H1 (cell line): ENCODE data around the gene TTC39A. TPM values are rescaled to one million over a fixed set of nuclear protein-coding genes. Genes with fewer than 3 reads are reported as not detected.

Source experiments
- CTCF ChIA-PET: fragments of 300-600 bp; sonication (Branson Sonifier 250); formaldehyde crosslinking; loops from one replicate; lab custom pipeline; 2021; ENCODE audit not compliant: partially characterized antibody; lab: Charles Lee
- POLR2A ChIA-PET: fragments of 300-600 bp; sonication (Branson Sonifier 250); formaldehyde crosslinking; loops from one replicate; lab custom pipeline; 2021; ENCODE audit warnings: inconsistent platforms; ENCODE audit not compliant: partially characterized antibody; lab: Charles Lee
- DNase-seq, 2 experiments: peaks; one replicate each; pipeline versions ENCODE4 v3.0.0 to v3.0.0-alpha.2; 2010 to 2022; ENCODE audit warnings: low spot score in 2 of 2, low read depth in 1 of 2, mixed read lengths in 1 of 2
- FAIRE-seq: peaks from 2 replicates; lab custom pipeline; 2011; peaks lifted over from hg19 to GRCh38; lab: Jason Lieb, UNC
- H2AFZ ChIP-seq: 2 replicates; pipeline ENCODE4 v1.8.1; 2012; ENCODE audit warnings: low read length, inconsistent platforms
- H2AK5ac ChIP-seq: 2 replicates; pipeline ENCODE4 v1.6.1; 2013; ENCODE audit warnings: low read depth, low read length
- H2BK120ac ChIP-seq: replicated peaks from 2 replicates; pipeline ENCODE3; 2013; ENCODE audit warnings: low read depth, low read length, inconsistent platforms
- H2BK12ac ChIP-seq: 2 replicates; pipeline ENCODE4 v1.6.1; 2013; ENCODE audit warnings: low read depth, low read length
- H2BK15ac ChIP-seq: 2 replicates; pipeline ENCODE4 v1.6.1; 2013; ENCODE audit warnings: low read length
- H2BK20ac ChIP-seq: 2 replicates; pipeline ENCODE4 v1.6.1; 2013; ENCODE audit warnings: low read length
- H2BK5ac ChIP-seq: 2 replicates; pipeline ENCODE4 v1.6.1; 2013; ENCODE audit warnings: low read depth, low read length
- H3K14ac ChIP-seq: 2 replicates; pipeline ENCODE4 v1.6.1; 2013; ENCODE audit warnings: inconsistent platforms; ENCODE audit not compliant: insufficient read length
- H3K18ac ChIP-seq: 2 replicates; pipeline ENCODE4 v1.6.1; 2013; ENCODE audit warnings: low read length; ENCODE audit errors: extremely low read depth
- H3K23ac ChIP-seq: 2 replicates; pipeline ENCODE4 v1.6.1; 2013; ENCODE audit warnings: inconsistent platforms; ENCODE audit not compliant: insufficient read length
- H3K23me2 ChIP-seq: 2 replicates; pipeline ENCODE4 v1.6.1; 2013; ENCODE audit warnings: low read depth, low read length
- H3K27ac ChIP-seq: 2 replicates; pipeline ENCODE4 v1.6.1; 2011; ENCODE audit warnings: low read depth, low read length, inconsistent platforms
- H3K27me3 ChIP-seq, 4 experiments: replicated peaks in 1 of 4; 1 replicate in 1 of 4; 2 replicates in 3 of 4; pipeline versions ENCODE4 v1.6.1 to v1.8.1; 2011 to 2013; ENCODE audit warnings: low read length in 3 of 4, mild to moderate bottlenecking in 3 of 4, inconsistent platforms in 2 of 4, mixed read lengths in 2 of 4, moderate library complexity in 1 of 4; ENCODE audit not compliant: control insufficient read depth in 3 of 4, insufficient read depth in 3 of 4; ENCODE audit errors: extremely low read depth in 1 of 4
- H3K36me3 ChIP-seq, 4 experiments: 2 replicates each; pipeline versions ENCODE4 v1.6.1 to v1.8.1; 2011 to 2013; ENCODE audit warnings: mild to moderate bottlenecking in 4 of 4, low read length in 3 of 4, moderate library complexity in 2 of 4, control low read depth in 1 of 4, inconsistent platforms in 1 of 4; ENCODE audit not compliant: insufficient read depth in 4 of 4, control insufficient read depth in 2 of 4
- H3K4ac ChIP-seq: replicated peaks from 2 replicates; pipeline ENCODE3; 2013; ENCODE audit warnings: low read length, low read depth, mixed read lengths, inconsistent platforms; ENCODE audit not compliant: insufficient read length
- H3K4me1 ChIP-seq, 4 experiments: replicated peaks in 1 of 4; 1 replicate in 1 of 4; 2 replicates in 3 of 4; pipeline versions ENCODE4 v1.6.1 to v1.8.1; 2011 to 2013; ENCODE audit warnings: low read length in 3 of 4, inconsistent platforms in 2 of 4, mixed read lengths in 1 of 4; ENCODE audit not compliant: insufficient read depth in 4 of 4, control insufficient read depth in 3 of 4
- H3K4me2 ChIP-seq, 2 experiments: 2 replicates each; pipeline versions ENCODE4 v1.6.1 to v1.8.1; 2011 to 2013; ENCODE audit warnings: low read depth in 2 of 2, low read length in 2 of 2, control low read depth in 1 of 2, inconsistent platforms in 1 of 2, mild to moderate bottlenecking in 1 of 2; ENCODE audit not compliant: insufficient read depth in 1 of 2
- H3K4me3 ChIP-seq, 4 experiments: fragments of 200-600, 300-600 bp in 1 of 4; sonication (generic), shearing (Covaris generic), sonication (Bioruptor Twin) in 1 of 4; 2 replicates each; pipeline versions ENCODE4 v1.5.1 to v1.8.1; 2011 to 2016; ENCODE audit warnings: low read length in 4 of 4, low read depth in 3 of 4, control low read depth in 2 of 4, inconsistent platforms in 2 of 4, mild to moderate bottlenecking in 2 of 4, mixed read lengths in 1 of 4, moderate library complexity in 1 of 4; ENCODE audit not compliant: insufficient read depth in 2 of 4; ENCODE audit errors: extremely low read depth in 1 of 4
- H3K56ac ChIP-seq: replicated peaks from 2 replicates; pipeline ENCODE3; 2013; ENCODE audit warnings: low read depth, mild to moderate bottlenecking, mixed read lengths, low read length, inconsistent platforms; ENCODE audit not compliant: insufficient read length
- H3K79me1 ChIP-seq: 2 replicates; pipeline ENCODE4 v1.6.1; 2013; ENCODE audit warnings: low read depth, low read length, control low read depth
- H3K79me2 ChIP-seq, 2 experiments: 2 replicates each; pipeline versions ENCODE4 v1.6.1 to v1.8.1; 2012 to 2013; ENCODE audit warnings: low read length in 2 of 2, mild to moderate bottlenecking in 2 of 2, inconsistent platforms in 1 of 2; ENCODE audit not compliant: insufficient read depth in 2 of 2, control insufficient read depth in 1 of 2
- H3K9ac ChIP-seq, 4 experiments: replicated peaks in 1 of 4; 1 replicate in 1 of 4; 2 replicates in 3 of 4; pipeline versions ENCODE4 v1.6.1 to v1.8.1; 2011 to 2013; ENCODE audit warnings: low read depth in 3 of 4, low read length in 3 of 4, control low read depth in 2 of 4, mild to moderate bottlenecking in 2 of 4, moderate library complexity in 2 of 4, inconsistent platforms in 1 of 4; ENCODE audit errors: extremely low read depth in 1 of 4
- H3K9me3 ChIP-seq, 2 experiments: 2 replicates each; pipeline versions ENCODE4 v1.6.1 to v1.8.1; 2012 to 2013; ENCODE audit warnings: mild to moderate bottlenecking in 2 of 2, moderate library complexity in 2 of 2, control low read depth in 1 of 2, inconsistent platforms in 1 of 2, low read depth in 1 of 2, low read length in 1 of 2, mixed read lengths in 1 of 2; ENCODE audit not compliant: insufficient read depth in 2 of 2
- H4K20me1 ChIP-seq, 2 experiments: replicated peaks in 1 of 2; 2 replicates each; pipeline versions ENCODE3 to v1.8.1; 2011 to 2013; ENCODE audit warnings: inconsistent platforms in 2 of 2, low read length in 2 of 2, mild to moderate bottlenecking in 1 of 2; ENCODE audit not compliant: insufficient read depth in 2 of 2, control insufficient read depth in 1 of 2
- H4K5ac ChIP-seq: 2 replicates; pipeline ENCODE4 v1.6.1; 2013; ENCODE audit warnings: low read length, low read depth, mixed read lengths, inconsistent platforms; ENCODE audit not compliant: insufficient read length
- H4K8ac ChIP-seq: 2 replicates; pipeline ENCODE4 v1.8.0; 2013; ENCODE audit warnings: mild to moderate bottlenecking, moderate library complexity, low read length, inconsistent platforms; ENCODE audit not compliant: insufficient read depth; ENCODE audit errors: extremely low read depth
- H4K91ac ChIP-seq: replicated peaks from 2 replicates; pipeline ENCODE3; 2013; ENCODE audit warnings: low read length, mixed read lengths, inconsistent platforms; ENCODE audit not compliant: insufficient read length
- BCL11A ChIP-seq, 2 experiments: IDR thresholded peaks; one replicate each; pipeline ENCODE4 v1.6.1; 2011; ENCODE audit warnings: low read depth in 2 of 2, low read length in 2 of 2, mild to moderate bottlenecking in 2 of 2
- CBX5 ChIP-seq: fragments of 300-800, 300-1000 bp; sonication (generic); IDR thresholded peaks from 2 replicates; pipeline ENCODE4 v1.7.1; 2016; ENCODE audit warnings: antibody characterized with exemption, low read length, low read depth
- CEBPB ChIP-seq: IDR thresholded peaks from 2 replicates; pipeline ENCODE4 v1.6.1; 2012; ENCODE audit warnings: low read depth, low read length
- CTBP2 ChIP-seq: IDR thresholded peaks from 2 replicates; pipeline ENCODE4 v1.7.0; 2011; ENCODE audit warnings: borderline replicate concordance, mild to moderate bottlenecking, moderate library complexity, mixed read lengths, low read length; ENCODE audit not compliant: insufficient read depth, insufficient read length
- GTF2F1 ChIP-seq: IDR thresholded peaks from 2 replicates; pipeline ENCODE4 v1.6.1; 2012; ENCODE audit warnings: low read depth, low read length, improper control_type of control experiment, borderline replicate concordance
- JUN ChIP-seq: IDR thresholded peaks from 2 replicates; pipeline ENCODE4 v1.6.1; 2011; ENCODE audit warnings: low read depth, mild to moderate bottlenecking, improper control_type of control experiment, low read length
- NANOG ChIP-seq: IDR thresholded peaks from 2 replicates; pipeline ENCODE4 v1.6.1; 2011; ENCODE audit warnings: low read length, low read depth, mild to moderate bottlenecking, inconsistent platforms; ENCODE audit not compliant: insufficient read depth, poor library complexity, severe bottlenecking
- SP2 ChIP-seq: IDR thresholded peaks from 2 replicates; pipeline ENCODE4 v1.6.1; 2012; ENCODE audit warnings: mild to moderate bottlenecking, low read length, inconsistent platforms
- SRF ChIP-seq: IDR thresholded peaks from 2 replicates; pipeline ENCODE4 v1.6.1; 2011; ENCODE audit warnings: mild to moderate bottlenecking, low read depth, low read length, moderate library complexity
- TBP ChIP-seq: IDR thresholded peaks from 2 replicates; pipeline ENCODE4 v1.6.1; 2011; ENCODE audit warnings: low read depth, low read length, improper control_type of control experiment
- ZNF274 ChIP-seq: IDR thresholded peaks from 2 replicates; pipeline ENCODE4 v1.7.0; 2012; ENCODE audit warnings: low read length, borderline replicate concordance; ENCODE audit errors: extremely low read depth
- WGBS, 2 experiments: shearing (Covaris generic) in 1 of 2; methylation state at CpG; one replicate each; pipeline versions ENCODE4 v1.1.6 to v1.1.7; 2013 to 2015; ENCODE audit warnings: low lambda C conversion rate in 2 of 2, mixed read lengths in 2 of 2, inconsistent platforms in 1 of 2, low coverage in 1 of 2, missing lambda C conversion rate in 1 of 2; ENCODE audit not compliant: insufficient replicate concordance in 2 of 2, insufficient coverage in 1 of 2, insufficient read length in 1 of 2; ENCODE audit errors: extremely low coverage in 1 of 2, missing lambda C conversion rate in 1 of 2; 5-methylcytosine and 5-hydroxymethylcytosine counted together
- polyA plus RNA-seq, 7 experiments: library from polyadenylated mRNA; depleted of rRNA in 3 of 7; stranded (reverse) in 5 of 7; unstranded in 2 of 7; fragments of >200 nt in 5 of 7; fragments of 200-250 nt in 2 of 7; gene quantifications; 1 replicate in 5 of 7; 2 replicates in 1 of 7; 4 replicates in 1 of 7; pipeline versions ENCODE4 v1.2.1 to v1.2.3, GENCODE V29; 2011 to 2013; ENCODE audit warnings: missing spikeins in 2 of 7, mixed read lengths in 2 of 7
- total RNA-seq: library from RNA; stranded (reverse); fragmentation: NEBNext Ultra II Directional; extraction: Animal tissue kit (Norgen Biotek cat#: 25700); gene quantifications from 2 replicates; pipeline ENCODE4 v1.2.1, GENCODE V29; 2021
- TF ChIP-seq, protein P1 (sequence below): IDR thresholded peaks from 2 replicates; pipeline ENCODE4 v1.6.1; 2011; ENCODE audit warnings: low read depth, mild to moderate bottlenecking, low read length; ENCODE audit not compliant: insufficient read depth

The TTC39A gene
- total and polyA plus RNA-seq, 2 of the 8 experiments (the other 6 are each of a cell fraction or from before 2014, with no cell fraction given) = 5.5 to 5.8 TPM

DNA sequence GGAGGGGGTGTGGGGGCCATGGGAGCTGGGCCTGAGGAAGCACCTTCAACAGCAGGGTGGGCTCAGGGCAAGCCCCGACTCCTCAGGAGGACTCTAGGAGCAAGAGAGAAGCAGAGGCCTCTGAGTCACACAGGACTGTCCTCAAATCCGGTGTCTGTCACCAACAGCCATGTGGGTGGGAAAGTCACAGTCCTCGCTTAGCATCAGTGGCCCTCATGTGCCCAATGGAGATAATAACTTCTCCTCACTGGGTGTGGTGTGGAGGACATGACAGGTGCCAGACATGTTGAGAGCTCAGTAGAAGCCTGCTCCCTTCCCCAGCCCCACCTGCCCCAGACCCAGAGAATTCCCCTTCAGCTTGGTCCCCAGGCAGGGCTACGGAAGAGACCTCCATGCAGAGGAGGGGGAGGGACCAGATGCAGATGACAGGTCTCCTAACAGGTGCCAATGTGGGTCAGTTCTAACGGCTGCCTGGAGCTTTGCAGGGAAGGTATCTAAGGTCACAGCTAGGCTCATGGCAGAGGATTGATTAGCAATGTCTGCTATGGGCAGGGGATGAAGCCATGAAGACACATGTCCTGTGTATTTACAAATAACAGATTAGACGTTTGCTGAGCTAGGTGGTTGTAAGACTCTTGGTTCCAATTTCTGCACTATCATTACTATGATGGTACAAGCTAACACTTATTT lies 30.2 kb downstream of the TTC39A start:
- Histone ChIP-seq H4K91ac (no peak overlapping the region), H2BK120ac (no peak overlapping the region), H2BK12ac (no peak overlapping the region), H3K23ac (no peak overlapping the region), H3K9me3 (peaks cover 0 to 3% of the 10 kb centered on the region in 2 experiments; a peak in 2 of 4 replicates), H3K4me2 (no peak overlapping the region), H3K4ac (no peak overlapping the region), H4K20me1 (no peaks in the 10 kb centered on the region), H2AK5ac (no peak overlapping the region), H3K23me2 (no peaks in the 10 kb centered on the region), H3K79me1 (no peaks in the 10 kb centered on the region), H2AFZ (no peak overlapping the region), H3K14ac (no peak overlapping the region), H3K36me3 (no peaks in the 10 kb centered on the region), H4K5ac (no peak overlapping the region), H3K4me3 (no peak overlapping the region), H3K27me3 (no peaks in the 10 kb centered on the region; a peak in 1 of 7 replicates), H3K79me2 (no peaks in the 10 kb centered on the region), H3K9ac (no peak overlapping the region), H3K27ac (no peak overlapping the region), H2BK5ac (no peak overlapping the region), H4K8ac (no peak overlapping the region), H3K18ac (no peak overlapping the region), H2BK20ac (no peak overlapping the region), H2BK15ac (no peak overlapping the region), H3K56ac (no peak overlapping the region), H3K4me1 (peaks cover 0 to 7% (median 5%) of the 10 kb centered on the region in 4 experiments; a peak in 5 of 7 replicates)
- DNase-seq = no peak
- no peak for FAIRE-seq
- ChIA-PET POLR2A (interaction anchor here (1.0 kb wide), 1 partner anchor 12 kb away, joined by 3 read pairs; no protein-coding TSS in a partner anchor), CTCF (interaction anchor here (0.9 to 2.1 kb wide), 3 partner anchors 9 to 14 kb away, joined by 3 to 8 read pairs (median 3); no protein-coding TSS in a partner anchor)
- TF ChIP-seq JUN (no peak), CBX5 (no peak), BCL11A (IDR thresholded peaks at IDR 0.05; ENCODE audit: low read depth in 2 of 2, low read length in 2 of 2) (no peak), SP2 (no peak), GTF2F1 (no peak), SRF (no peak), CTBP2 (no peak), TBP (no peak), NANOG (no peak), CEBPB (no peak), ZNF274 (no peak)
- TF ChIP-seq, protein P1, sequence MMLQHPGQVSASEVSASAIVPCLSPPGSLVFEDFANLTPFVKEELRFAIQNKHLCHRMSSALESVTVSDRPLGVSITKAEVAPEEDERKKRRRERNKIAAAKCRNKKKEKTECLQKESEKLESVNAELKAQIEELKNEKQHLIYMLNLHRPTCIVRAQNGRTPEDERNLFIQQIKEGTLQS = no peak
- WGBS, 2 experiments = 88% methylated on average over 6 of the region's 6 CpGs; no CpG with 5 or more reads in 1 of the 2 experiments
